Dedifferentiated amniotic fluid mesenchymal stem cell (primary cell): Measurements from ENCODE around the gene C4orf51.

Source experiments
- DNase-seq: peaks from one replicate; pipeline ENCODE4 v3.0.0-alpha.2; 2016; ENCODE audit errors: extremely low spot score

The C4orf51 gene

GRCh38 chr4:145709843-145710242, 29.9 kb downstream of the C4orf51 start:
- DNase-seq, result peak; percentile 27

GRCh38 chr4:145716200-145716599, 36.3 kb downstream of the C4orf51 start:
- DNase-seq, result peak; percentile 48

- DNase-seq, result no peak
Observed at GRCh38 chr4:145716661-145717200, 36.8 kb downstream of the C4orf51 start.

GRCh38 chr4:145719752-145720624, 40.0 kb downstream of the C4orf51 start:
- DNase-seq, result no peak

GRCh38 chr4:145720656-145721055, 40.7 kb downstream of the C4orf51 start:
- DNase-seq, result no peak

- no peak for DNase-seq
Observed at GRCh38 chr4:145722561-145722960, 42.6 kb downstream of the C4orf51 start.

- no peak for DNase-seq
Observed at GRCh38 chr4:145723336-145723735, 43.4 kb downstream of the C4orf51 start.

- no peak for DNase-seq
Observed at GRCh38 chr4:145730026-145730425, 50.1 kb downstream of the C4orf51 start.

GRCh38 chr4:145731028-145731427, 51.1 kb downstream of the C4orf51 start:
- no peak for DNase-seq

- no peak for DNase-seq
Observed at GRCh38 chr4:145732001-145732815, 52.3 kb downstream of the C4orf51 start.

GRCh38 chr4:145732895-145733880, 53.2 kb downstream of the C4orf51 start:
- peak; percentile 89 for DNase-seq

GRCh38 chr4:145734031-145734430, 54.1 kb downstream of the C4orf51 start:
- DNase-seq, result no peak

GRCh38 chr4:145734576-145735346, 54.8 kb downstream of the C4orf51 start:
- DNase-seq, result peak; percentile 93

GRCh38 chr4:145735347-145735675, 55.4 kb downstream of the C4orf51 start:
- peak; percentile 92 for DNase-seq

GRCh38 chr4:145735827-145736226, 55.9 kb downstream of the C4orf51 start:
- DNase-seq, result no peak

GRCh38 chr4:145736241-145736831, 56.4 kb downstream of the C4orf51 start:
- DNase-seq, result no peak

GRCh38 chr4:145739845-145740244, 59.9 kb downstream of the C4orf51 start:
- no peak for DNase-seq

- no peak for DNase-seq
Observed at GRCh38 chr4:145740806-145741205, 60.9 kb downstream of the C4orf51 start.

GRCh38 chr4:145743641-145744040, 63.7 kb downstream of the C4orf51 start:
- DNase-seq, result no peak

GRCh38 chr4:145755802-145756201, 75.9 kb downstream of the C4orf51 start:
- DNase-seq, result no peak
